ENCODE results near the gene FGF9. TPM values are rescaled to one million over a fixed set of nuclear protein-coding genes. Genes with fewer than 3 reads are reported as not detected.

Gene FGF9
- total RNA-seq, 2 donors from 2014 or later: 5.9 to 7.8 TPM

GRCh38 chr13:21742096-21742495, 71.2 kb downstream of the FGF9 start:
- ATAC-seq (no peak), DNase-seq (no peak)
- intact Hi-C loops (cut with DNase I): no loop called here

- DNase-seq (no peak), ATAC-seq (no peak)
- intact Hi-C loops (cut with DNase I): no loop called here
These were observed 73.3 kb downstream of the FGF9 start for GRCh38 chr13:21744149-21744548.

GRCh38 chr13:21745307-21745706, 74.4 kb downstream of the FGF9 start:
- ATAC-seq (no peak), DNase-seq (no peak)
- intact Hi-C loops (cut with DNase I): no loop called here

GRCh38 chr13:21747456-21747855, 76.6 kb downstream of the FGF9 start:
- intact Hi-C loops (cut with DNase I): no loop called here
- ATAC-seq (no peak), DNase-seq (no peak)

GRCh38 chr13:21748166-21748565, 77.3 kb downstream of the FGF9 start:
- intact Hi-C loops (cut with DNase I): no loop called here
- no peak for ATAC-seq
- no peak for DNase-seq

- ATAC-seq (no peak), DNase-seq (no peak)
- intact Hi-C loops (cut with DNase I): no loop called here
These were observed 78.5 kb downstream of the FGF9 start for GRCh38 chr13:21749410-21749809.

GRCh38 chr13:21752501-21752900, 81.6 kb downstream of the FGF9 start:
- DNase-seq: no peak
- intact Hi-C loops (cut with DNase I): no loop called here
- no peak for ATAC-seq

- intact Hi-C loops (cut with DNase I): no loop called here
- DNase-seq: no peak
- no peak for ATAC-seq
These were observed 82.3 kb downstream of the FGF9 start for GRCh38 chr13:21753117-21753729.

Other genes starting within 250 kb of the FGF9 start
- gene ZDHHC20, start 211.8 kb upstream of the FGF9 start, total RNA-seq: 10 to 100 TPM; 21.7 to 24.2 TPM
- gene MICU2, start 66.9 kb upstream of the FGF9 start, total RNA-seq: 10 to 100 TPM; 43.5 to 49.5 TPM

Measured in left cardiac atrium (tissue), 4 donors.